ENCODE measurements around the gene PEX16.

GRCh38 chr11:45890886-45891550 is 26.7 kb downstream of the PEX16 start:
- TF ChIP-seq CTCF (conservative IDR thresholded peaks at IDR 0.05) (no peak), EZH2 (IDR thresholded peaks at IDR 0.05; ENCODE audit: low read depth) (no peak)

All from PC-9 (cell line).